ENCODE results near the gene HAP1. TPM values are rescaled to one million over a fixed set of nuclear protein-coding genes. Genes with fewer than 3 reads are reported as not detected.

Gene HAP1
- total RNA-seq, 1 donor, result not detected

DNA sequence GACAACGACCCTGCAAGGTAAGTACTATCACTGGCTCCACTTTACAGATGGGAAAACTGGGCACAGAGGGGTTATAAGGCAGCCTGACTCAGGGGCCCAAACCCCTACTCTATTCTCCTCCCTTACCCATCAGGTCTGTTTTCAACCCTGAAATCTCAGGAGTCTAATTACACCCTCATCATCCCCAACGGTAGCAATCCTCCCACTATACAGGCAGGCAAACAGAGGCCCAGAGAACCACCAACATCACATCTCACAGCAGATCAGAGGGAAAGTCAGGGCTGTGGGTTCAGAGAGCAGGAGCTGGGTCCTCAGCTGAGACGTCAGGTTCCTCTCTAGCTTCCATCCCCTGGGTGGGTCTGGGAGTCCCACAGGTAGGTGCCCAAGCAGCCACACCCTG is 35.5 kb upstream of the HAP1 start:
- no peaks in the 10 kb centered on the region for H3K9me3 ChIP-seq (ENCODE audit: low read depth, low read length)
- no peaks in the 10 kb centered on the region for H3K27me3 ChIP-seq (ENCODE audit: insufficient read depth, low read length)
- no peaks in the 10 kb centered on the region for H3K4me1 ChIP-seq (ENCODE audit: insufficient read depth, low read length)
- no peak overlapping the region for H3K4me3 ChIP-seq (ENCODE audit: low read length)

DNA sequence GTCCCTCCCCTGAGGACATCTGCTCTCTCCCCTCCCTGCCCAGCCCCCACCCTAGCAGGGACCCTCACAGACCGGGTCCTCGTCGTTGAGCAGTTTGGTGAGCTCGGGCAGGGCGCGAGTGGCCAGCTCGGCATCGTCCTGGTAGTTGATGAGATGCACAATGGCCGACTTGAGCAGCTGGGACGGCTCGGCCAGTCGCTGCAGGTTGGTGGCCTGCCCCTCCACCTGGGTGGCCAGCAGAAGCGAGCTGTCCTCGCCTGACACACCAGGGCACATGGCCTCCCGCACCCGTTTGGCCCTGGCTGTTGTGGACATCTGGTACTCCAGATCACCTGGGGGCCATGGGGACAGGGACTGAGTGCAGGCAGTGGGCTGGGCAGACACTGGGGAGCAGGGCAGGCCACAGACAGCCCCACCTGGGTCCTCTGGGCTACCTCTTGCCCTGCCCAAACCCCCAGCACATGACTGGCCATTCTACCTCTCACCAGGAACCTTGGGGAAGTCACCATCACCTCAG is 35.0 kb upstream of the HAP1 start:
- Histone ChIP-seq H3K9me3 (ENCODE audit: low read depth, low read length) (no peaks in the 10 kb centered on the region), H3K27me3 (ENCODE audit: insufficient read depth, low read length) (no peaks in the 10 kb centered on the region), H3K4me1 (ENCODE audit: insufficient read depth, low read length) (no peaks in the 10 kb centered on the region), H3K4me3 (ENCODE audit: low read length) (no peak overlapping the region)

DNA sequence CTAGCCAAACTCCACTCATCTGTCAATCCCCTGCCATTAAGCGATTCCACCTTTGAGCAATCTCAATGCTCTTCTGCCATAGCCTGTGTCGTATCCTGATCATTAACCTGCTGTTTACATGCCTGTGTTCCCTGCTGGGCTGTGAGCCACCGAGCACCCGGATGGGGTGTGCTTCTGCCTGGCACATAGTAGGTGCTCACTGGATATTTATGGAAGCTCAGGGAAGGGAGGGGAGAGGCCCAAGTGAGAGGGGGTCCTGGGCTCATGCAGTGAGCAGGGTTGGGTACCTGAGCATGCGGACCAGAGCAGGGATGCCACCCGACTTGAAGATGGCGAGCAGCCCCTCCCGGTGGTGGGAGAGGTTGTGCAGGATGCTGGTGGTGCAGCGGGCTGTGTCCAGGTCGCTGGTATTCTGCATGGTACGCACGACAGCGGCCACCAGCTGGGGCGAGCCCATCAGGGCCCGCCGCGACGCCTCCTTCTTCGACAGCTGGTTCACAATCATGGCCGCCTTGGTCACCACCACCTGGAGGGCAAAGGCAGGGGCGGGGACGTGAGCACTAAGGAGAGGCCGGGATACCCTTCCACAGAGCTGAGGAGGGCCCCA is 34.3 kb upstream of the HAP1 start:
- Histone ChIP-seq H3K9me3 (ENCODE audit: low read depth, low read length) (no peaks in the 10 kb centered on the region), H3K4me1 (ENCODE audit: insufficient read depth, low read length) (no peaks in the 10 kb centered on the region), H3K4me3 (ENCODE audit: low read length) (no peak overlapping the region), H3K27me3 (ENCODE audit: insufficient read depth, low read length) (no peaks in the 10 kb centered on the region)

DNA sequence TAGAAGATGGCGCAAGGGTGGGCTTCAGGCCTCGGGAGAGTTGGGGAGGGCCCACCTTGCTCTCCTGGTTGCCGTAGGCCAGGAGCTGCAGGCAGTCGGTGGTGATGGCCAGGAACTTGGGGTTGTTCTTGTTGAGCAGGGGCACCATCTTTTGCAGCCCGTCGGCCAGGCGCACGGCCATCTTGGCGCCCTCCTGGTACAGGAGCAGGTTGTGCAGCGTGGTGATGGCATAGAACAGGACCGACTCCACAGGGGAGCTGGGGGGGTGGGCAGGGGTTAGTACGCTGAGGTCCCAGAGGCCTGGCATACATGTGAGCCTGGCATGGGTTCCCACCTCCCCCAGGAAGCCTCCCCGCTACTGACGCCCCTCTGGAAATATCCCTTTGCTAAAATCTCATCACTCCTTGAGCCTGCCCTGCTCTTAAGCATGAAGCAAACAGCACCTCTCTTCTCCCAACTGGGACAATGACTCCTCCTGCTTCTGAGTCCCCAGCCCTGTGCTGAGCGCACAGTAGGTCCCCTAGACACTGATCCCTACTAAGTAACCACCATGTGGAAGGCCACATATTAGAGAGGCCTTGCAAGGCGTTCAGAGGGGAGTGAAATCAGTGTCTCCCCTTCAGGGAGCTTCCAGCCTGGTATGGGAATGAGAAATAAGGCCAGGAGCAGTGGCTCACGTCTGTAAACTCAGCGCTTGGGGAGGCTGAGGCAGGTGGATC is 33.0 kb upstream of the HAP1 start:
- Histone ChIP-seq H3K4me3 (ENCODE audit: low read length) (no peak overlapping the region), H3K9me3 (ENCODE audit: low read depth, low read length) (no peaks in the 10 kb centered on the region), H3K4me1 (ENCODE audit: insufficient read depth, low read length) (no peaks in the 10 kb centered on the region), H3K27me3 (ENCODE audit: insufficient read depth, low read length) (no peaks in the 10 kb centered on the region)

DNA sequence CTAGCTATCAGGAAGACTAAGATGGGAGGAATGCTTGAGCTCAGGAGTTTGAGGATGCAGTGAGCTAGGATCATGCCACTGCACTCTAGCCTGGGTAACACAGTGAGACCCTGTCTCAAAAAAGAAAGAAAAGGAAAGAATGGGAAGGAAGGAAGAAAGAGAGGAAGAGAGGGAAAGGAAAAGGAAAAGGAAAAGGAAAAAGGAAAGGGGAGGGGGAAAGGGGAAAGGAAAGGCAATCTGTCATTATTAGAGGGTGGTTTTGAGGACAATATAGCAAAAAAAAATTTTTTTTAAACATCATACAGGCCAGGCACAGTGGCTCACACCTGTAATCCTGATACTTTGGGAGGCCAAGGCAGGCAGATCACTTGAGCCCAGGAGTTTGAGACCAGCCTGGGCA is 31.7 kb upstream of the HAP1 start:
- H3K4me3 ChIP-seq (ENCODE audit: low read length), result no peak overlapping the region
- H3K4me1 ChIP-seq (ENCODE audit: insufficient read depth, low read length), result no peaks in the 10 kb centered on the region

DNA sequence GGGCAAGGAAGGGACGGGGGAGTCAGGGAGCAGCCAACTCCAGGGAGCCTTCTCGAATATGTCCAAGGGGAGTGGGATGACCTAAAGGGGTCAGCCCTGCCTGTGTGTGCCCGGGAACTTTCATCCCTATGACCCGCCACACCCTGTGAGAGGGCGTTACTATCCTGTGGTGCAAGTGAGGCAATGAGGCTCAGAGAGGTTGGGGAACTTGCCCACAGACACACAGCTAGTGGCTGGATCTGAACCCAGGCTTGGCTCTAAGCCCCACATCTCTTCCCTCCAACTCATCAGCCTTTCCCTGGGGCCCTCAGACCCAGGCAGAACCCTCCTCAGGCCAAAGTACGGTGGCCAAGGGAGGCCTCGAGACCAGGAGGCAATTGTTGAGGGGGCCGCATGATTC is 28.9 kb upstream of the HAP1 start:
- Histone ChIP-seq H3K4me3 (ENCODE audit: low read length) (no peak overlapping the region), H3K27me3 (ENCODE audit: insufficient read depth, low read length) (no peaks in the 10 kb centered on the region)

More for the DNA sequence above, 31.7 kb upstream of the HAP1 start:
- Histone ChIP-seq H3K9me3 (ENCODE audit: low read depth, low read length) (no peaks in the 10 kb centered on the region), H3K27me3 (ENCODE audit: insufficient read depth, low read length) (no peaks in the 10 kb centered on the region)

DNA sequence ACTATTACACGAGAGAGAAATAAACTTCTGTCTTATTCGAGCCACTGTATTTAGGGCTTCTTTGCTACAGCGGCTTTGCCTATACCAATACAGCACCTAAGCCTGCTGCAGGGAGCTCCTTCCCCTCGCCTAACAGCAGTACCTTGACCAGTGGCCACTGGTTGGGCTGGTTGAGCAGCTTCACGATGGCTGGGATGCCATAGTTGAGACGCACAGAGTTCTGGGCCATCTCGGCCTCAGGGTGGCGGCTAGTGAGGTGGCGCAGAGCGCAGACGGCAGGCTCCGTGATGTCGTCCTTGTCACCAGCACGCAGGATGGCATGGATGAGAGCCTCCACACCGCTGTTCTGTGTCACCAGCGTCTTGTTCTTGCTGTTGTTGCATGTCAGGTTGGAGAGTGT is 28.4 kb upstream of the HAP1 start:
- no peaks in the 10 kb centered on the region for H3K4me1 ChIP-seq (ENCODE audit: insufficient read depth, low read length)
- H3K4me3 ChIP-seq (ENCODE audit: low read length), result no peak overlapping the region
- H3K27me3 ChIP-seq (ENCODE audit: insufficient read depth, low read length), result no peaks in the 10 kb centered on the region
- no peaks in the 10 kb centered on the region for H3K9me3 ChIP-seq (ENCODE audit: low read depth, low read length)

More for the DNA sequence above, 28.9 kb upstream of the HAP1 start:
- no peaks in the 10 kb centered on the region for H3K4me1 ChIP-seq (ENCODE audit: insufficient read depth, low read length)
- no peaks in the 10 kb centered on the region for H3K9me3 ChIP-seq (ENCODE audit: low read depth, low read length)

DNA sequence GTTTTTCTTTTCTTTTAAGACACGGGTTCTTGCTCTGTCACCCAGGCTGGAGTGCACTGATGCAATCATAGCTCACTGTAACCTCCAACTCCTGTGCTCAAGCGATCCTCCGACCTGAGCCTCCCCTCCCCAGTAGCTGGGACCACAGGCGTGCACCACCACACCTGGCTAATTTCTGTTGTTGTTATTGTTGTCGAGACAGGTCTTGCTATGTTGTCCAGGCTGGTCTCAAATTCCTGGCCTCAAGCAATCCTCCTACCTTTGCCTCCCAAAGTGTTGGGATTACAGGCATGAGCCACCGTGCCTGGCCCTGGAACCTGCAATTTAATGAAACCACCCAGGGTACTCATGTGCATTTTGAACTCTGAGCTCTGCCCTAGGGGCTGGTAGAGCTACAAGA is 27.9 kb upstream of the HAP1 start:
- Histone ChIP-seq H3K4me1 (ENCODE audit: insufficient read depth, low read length) (no peaks in the 10 kb centered on the region), H3K4me3 (ENCODE audit: low read length) (no peak overlapping the region), H3K9me3 (ENCODE audit: low read depth, low read length) (no peaks in the 10 kb centered on the region), H3K27me3 (ENCODE audit: insufficient read depth, low read length) (no peaks in the 10 kb centered on the region)

DNA sequence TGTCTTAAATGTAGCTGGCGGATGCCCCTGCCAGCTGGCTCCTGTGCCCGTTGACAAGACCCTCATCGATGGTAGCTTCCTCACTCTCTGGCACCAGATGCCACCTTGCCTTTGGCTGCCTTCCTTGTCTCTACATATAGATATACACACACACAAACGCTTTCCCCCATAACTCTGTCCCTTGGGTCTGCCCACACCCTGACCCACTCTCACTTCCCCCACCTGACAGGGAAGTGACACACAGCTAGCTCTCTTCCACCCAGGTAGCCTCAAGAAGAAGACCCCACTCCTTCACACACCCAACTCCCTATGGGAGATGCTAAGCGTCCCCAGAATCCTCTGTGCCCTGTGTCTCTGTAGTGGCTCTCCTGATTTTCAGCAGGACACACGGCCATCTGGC is 26.4 kb upstream of the HAP1 start:
- Histone ChIP-seq H3K4me1 (ENCODE audit: insufficient read depth, low read length) (no peaks in the 10 kb centered on the region), H3K4me3 (ENCODE audit: low read length) (no peak overlapping the region), H3K9me3 (ENCODE audit: low read depth, low read length) (no peaks in the 10 kb centered on the region), H3K27me3 (ENCODE audit: insufficient read depth, low read length) (no peaks in the 10 kb centered on the region)

DNA sequence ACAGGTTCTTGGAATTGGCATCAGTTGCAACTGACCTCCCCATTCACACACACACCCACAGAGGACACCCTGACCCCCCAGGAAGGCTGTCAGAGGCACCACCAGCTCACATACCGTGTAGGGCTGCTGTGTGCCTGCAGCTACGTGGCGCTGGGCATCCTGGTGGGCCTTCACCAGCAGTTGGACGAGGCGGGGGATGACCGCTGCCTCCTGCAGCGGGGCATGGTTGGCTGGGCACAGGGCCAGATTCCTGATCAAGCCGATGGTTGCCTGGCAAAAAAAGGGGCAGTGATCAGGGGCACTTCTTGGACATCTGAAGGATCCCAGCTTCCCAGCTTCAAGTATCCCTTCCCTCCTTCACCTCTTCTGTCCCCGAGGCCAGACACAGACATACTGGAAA is 24.2 kb upstream of the HAP1 start:
- Histone ChIP-seq H3K27me3 (ENCODE audit: insufficient read depth, low read length) (no peaks in the 10 kb centered on the region), H3K9me3 (ENCODE audit: low read depth, low read length) (no peaks in the 10 kb centered on the region), H3K4me3 (ENCODE audit: low read length) (no peak overlapping the region)

DNA sequence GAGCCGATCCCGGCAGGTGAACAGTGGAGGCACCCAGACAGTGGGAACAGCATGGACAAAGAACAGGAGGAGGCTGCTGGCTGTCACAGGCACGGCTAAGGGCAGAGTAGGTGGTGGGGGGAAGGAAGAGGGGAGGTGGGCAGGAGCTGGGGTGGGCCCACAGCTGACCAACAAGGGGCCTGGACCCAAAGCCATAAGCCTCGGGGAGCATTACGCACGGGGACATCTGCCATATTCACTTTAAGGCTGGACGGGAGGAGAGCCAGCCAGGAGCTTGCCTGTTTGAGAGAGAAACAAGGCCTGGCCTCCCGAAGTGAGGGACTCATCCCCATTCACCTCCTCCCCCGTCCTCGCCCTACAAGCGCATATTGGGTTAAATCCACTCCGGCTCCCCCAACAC is 19.6 kb upstream of the HAP1 start:
- Histone ChIP-seq H3K27me3 (ENCODE audit: insufficient read depth, low read length) (no peaks in the 10 kb centered on the region), H3K4me3 (ENCODE audit: low read length) (no peak overlapping the region), H3K9me3 (ENCODE audit: low read depth, low read length) (no peaks in the 10 kb centered on the region), H3K4me1 (ENCODE audit: insufficient read depth, low read length) (no peaks in the 10 kb centered on the region)

More for the DNA sequence above, 24.2 kb upstream of the HAP1 start:
- no peaks in the 10 kb centered on the region for H3K4me1 ChIP-seq (ENCODE audit: insufficient read depth, low read length)

DNA sequence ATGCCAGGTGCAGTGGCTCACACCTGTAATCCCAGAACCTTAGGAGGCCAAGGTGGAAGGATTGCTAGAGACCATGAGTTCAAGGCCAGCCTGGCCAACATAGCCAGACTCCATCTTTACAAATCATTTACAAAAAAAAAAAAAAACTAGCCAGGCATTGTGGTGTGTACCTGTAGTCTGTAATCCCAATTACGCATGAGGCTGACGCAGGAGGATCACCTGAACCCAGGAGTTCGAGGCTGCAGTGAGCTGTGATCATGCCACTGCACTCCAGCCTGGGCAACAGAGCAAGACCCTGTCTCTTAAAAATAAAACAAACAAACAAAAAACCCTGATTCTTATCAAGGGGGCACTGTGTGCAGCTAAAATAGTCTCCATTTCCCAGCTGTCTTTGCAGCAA is 16.8 kb upstream of the HAP1 start:
- Histone ChIP-seq H3K27me3 (ENCODE audit: insufficient read depth, low read length) (no peaks in the 10 kb centered on the region), H3K9me3 (ENCODE audit: low read depth, low read length) (no peaks in the 10 kb centered on the region), H3K4me1 (ENCODE audit: insufficient read depth, low read length) (no peaks in the 10 kb centered on the region), H3K4me3 (ENCODE audit: low read length) (no peak overlapping the region)

DNA sequence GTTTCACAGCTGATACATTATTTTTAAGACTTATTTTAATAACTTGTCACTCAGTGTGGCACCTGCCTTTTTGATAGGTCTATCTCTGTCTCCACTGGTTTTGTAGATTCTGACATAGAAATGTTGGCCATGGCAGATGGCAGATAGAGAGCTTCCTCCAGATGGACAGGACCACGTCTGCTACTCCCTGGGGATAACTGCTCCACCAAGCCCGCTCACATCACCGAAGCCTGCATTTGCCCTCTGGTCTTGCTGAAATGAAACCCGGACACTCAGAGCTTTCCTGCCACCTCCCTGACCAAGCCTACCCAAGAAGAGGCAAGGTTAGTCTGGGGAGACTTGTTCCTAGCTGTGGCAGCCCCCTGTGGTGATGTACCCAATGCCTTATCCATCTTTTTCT is 16.4 kb upstream of the HAP1 start:
- H3K4me1 ChIP-seq (ENCODE audit: insufficient read depth, low read length), result no peaks in the 10 kb centered on the region
- H3K9me3 ChIP-seq (ENCODE audit: low read depth, low read length), result no peaks in the 10 kb centered on the region
- no peak overlapping the region for H3K4me3 ChIP-seq (ENCODE audit: low read length)
- no peaks in the 10 kb centered on the region for H3K27me3 ChIP-seq (ENCODE audit: insufficient read depth, low read length)

DNA sequence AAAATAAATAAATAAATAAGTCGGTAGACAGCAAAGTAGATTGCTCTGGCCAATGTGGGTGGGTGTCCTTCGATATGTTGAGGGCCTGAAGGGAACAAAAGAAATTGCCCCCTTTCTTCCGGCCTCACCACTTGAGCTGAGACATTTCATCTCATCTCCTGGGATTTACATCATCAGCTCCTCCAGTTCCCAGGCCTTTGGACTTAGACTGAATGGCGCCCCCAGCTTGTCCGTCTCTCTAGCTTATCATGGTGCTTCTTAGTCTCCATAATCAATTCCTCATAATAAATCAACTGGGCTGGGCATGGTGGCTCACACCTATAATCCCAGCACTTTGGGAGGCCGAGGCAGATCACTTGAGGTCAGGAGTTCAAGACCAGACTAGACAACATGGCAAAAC is 13.8 kb upstream of the HAP1 start:
- Histone ChIP-seq H3K4me1 (ENCODE audit: insufficient read depth, low read length) (no peaks in the 10 kb centered on the region), H3K27me3 (ENCODE audit: insufficient read depth, low read length) (no peaks in the 10 kb centered on the region), H3K9me3 (ENCODE audit: low read depth, low read length) (no peaks in the 10 kb centered on the region), H3K4me3 (ENCODE audit: low read length) (no peak overlapping the region)

DNA sequence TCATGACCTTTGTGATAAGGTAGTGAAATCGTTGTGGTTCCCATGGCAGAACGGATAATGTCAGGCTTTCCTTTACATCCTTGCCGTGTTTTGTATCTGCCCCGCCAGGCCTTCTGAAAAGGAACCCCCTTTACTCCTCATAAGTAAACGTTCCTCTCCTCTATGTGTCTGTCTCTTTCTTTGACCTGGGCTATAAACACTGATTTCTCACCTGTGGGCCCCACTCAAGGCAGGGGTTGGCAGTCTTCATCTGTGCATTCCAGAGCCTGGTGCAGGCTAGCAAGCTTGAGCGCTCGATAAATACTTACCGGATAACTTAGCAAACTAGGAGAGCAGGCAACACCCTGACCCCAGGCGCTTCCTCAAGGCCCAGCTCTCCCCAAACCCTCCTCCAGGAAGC is 7.3 kb upstream of the HAP1 start:
- Histone ChIP-seq H3K27me3 (ENCODE audit: insufficient read depth, low read length) (peaks cover 10% of the 10 kb centered on the region), H3K4me3 (ENCODE audit: low read length) (no peak overlapping the region), H3K4me1 (ENCODE audit: insufficient read depth, low read length) (no peaks in the 10 kb centered on the region), H3K9me3 (ENCODE audit: low read depth, low read length) (no peaks in the 10 kb centered on the region)

DNA sequence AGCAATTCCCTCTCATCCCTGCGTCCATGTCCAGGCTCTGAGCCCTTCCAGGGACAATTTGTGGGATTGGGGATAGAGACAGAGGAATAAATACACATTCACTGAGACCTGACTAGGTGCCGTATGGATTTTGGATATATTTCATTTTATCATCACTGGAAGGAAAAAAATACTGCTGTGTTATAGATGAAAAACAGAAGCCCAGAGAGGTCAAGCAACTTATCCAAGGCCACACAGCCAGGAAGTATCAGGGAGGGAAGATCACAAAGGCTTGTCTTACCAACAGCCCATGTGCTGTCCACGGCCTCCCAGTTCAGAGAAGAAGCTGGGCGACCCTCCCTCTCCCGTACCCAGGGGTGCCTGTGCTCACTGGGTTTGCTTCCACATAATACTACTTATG is 6.1 kb upstream of the HAP1 start:
- Histone ChIP-seq H3K4me3 (ENCODE audit: low read length) (no peak overlapping the region), H3K4me1 (ENCODE audit: insufficient read depth, low read length) (no peaks in the 10 kb centered on the region), H3K9me3 (ENCODE audit: low read depth, low read length) (no peaks in the 10 kb centered on the region), H3K27me3 (ENCODE audit: insufficient read depth, low read length) (peaks cover 20% of the 10 kb centered on the region)
